GM18526 (cell line): ENCODE results near the gene DUSP10.

Experiments
- POLR2A ChIP-seq: IDR thresholded peaks from 3 replicates; pipeline ENCODE4 v1.6.1; 2011; ENCODE audit not compliant: insufficient read length; ENCODE audit errors: extremely low read depth

The DUSP10 gene

GRCh38 chr1:221678014-221678413 is 63.9 kb downstream of the DUSP10 start:
- no peak for TF ChIP-seq POLR2A

- no peak for TF ChIP-seq POLR2A
Observed at GRCh38 chr1:221675880-221676800, 65.7 kb downstream of the DUSP10 start.

DNA sequence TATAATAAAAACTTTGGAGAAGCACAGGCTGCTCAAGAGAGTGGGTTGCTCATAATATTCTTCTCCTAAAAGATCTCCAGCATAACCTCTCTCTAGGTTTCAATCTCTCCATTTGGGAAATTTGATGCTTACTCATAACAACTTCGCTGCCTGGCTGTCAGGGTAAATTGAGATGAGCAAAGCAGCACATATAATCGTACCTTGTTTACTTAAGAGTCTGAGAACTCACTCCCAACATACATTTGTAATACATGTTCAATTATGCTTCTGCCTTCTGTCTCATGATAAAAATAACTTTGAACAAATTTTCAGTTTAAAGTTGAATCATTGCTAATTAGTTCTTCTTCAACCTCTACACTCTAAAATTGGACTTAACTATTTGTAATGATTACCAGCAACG is 68.9 kb downstream of the DUSP10 start:
- TF ChIP-seq POLR2A: no peak

DNA sequence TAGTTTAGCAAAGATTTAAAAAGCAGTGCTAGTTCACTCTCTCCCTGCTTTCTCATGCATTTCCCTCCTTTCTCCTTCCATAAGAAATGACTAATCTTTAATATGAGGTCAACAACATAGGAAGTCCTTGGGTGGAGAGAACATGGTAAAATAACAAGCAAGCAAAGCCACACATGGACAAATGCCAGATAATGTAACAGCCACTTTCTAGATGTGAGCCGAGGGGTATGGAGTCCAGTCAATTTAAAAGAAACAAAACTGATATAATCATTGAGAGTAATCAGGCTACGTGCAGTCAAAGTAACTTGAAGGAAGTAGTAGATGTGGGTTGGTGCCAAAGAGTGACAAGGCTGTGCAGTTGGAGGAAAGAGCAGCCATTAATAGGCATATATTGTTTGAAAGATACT is 69.6 kb downstream of the DUSP10 start:
- no peak for TF ChIP-seq POLR2A

DNA sequence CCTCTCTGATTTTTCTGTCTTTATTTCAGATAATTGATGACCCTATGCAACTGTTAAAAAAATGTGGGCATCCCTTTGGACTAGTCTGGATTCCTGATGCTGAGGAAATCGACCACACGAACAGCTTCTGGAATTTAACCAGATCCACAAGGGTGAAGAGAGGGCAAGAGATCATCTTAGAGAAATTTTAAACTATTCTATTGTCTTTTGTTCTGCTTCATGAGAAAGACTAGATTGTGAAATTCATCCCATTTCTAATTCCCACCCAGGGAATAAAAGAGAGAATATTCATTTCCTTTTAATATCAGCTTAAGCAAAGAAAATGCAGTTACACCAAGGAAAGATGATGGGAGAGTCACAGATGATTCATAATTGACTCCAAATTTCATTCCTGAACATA is 71.8 kb downstream of the DUSP10 start:
- no peak for TF ChIP-seq POLR2A

- no peak for TF ChIP-seq POLR2A
Observed at GRCh38 chr1:221669441-221669840, 72.4 kb downstream of the DUSP10 start.

- no peak for TF ChIP-seq POLR2A
Observed at GRCh38 chr1:221667504-221667903, 74.4 kb downstream of the DUSP10 start.

DNA sequence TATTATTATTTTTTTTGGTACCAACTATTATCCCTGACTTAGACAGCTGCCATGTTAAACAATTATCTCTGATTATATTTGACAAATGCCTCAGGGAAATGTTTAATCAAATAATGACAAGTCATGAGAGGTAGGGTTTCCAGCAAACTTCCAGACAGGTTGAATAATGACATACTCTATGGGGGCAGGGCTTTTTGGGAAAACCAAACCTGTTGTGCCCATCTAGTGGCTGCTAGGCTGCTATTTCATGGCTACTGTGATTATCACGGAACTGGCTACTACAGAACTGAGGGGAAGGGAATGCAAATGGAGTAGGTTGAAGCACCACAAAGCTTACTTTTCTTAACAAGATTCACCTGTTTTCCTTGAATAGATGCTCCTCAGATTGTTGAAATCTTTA is 77.6 kb downstream of the DUSP10 start:
- TF ChIP-seq POLR2A: no peak

DNA sequence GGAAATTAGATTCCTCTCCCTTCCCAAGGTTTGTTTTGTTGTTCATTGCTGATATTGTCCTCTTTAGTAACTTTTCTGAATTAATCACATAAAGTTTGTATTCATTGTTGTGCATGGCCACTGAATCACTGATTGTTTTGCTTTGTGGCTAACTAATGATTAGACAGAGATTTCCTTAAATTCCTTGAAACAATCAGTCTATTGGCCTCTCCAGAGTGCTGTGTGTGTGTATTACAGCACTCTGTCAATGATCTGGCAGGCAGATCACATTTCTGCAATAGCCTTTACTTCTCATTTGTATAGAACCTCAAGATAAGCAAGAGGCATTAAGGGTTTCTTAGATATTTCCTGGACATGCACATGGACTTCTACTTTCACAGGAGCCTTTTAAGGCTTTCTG is 78.6 kb downstream of the DUSP10 start:
- TF ChIP-seq POLR2A: no peak

DNA sequence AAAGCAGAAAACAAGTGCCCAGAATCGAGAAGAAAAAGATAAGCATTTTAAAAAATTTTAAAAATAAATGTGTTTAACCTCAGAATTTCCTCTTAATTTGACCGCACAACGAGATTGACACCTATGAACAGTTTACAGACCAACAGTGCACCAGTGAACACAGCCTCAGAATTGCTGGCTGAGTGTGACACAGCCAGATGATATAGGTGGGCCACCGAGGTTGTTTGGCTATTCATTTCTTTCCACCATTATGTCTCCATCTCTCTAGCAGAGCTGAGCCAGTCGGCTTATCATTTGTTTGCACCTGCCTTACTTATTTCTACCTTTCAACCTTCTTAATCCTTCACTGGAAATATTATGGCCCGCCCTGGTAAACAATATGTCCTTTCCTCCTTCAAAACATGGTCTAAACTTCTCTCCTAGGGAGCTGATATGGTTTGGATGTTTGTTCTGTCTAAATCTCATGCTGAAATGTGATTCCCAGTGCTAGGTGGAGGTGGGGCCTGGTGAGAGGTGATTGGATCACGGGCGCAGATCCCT is 86.1 kb downstream of the DUSP10 start:
- no peak for TF ChIP-seq POLR2A
